Chondrocyte (in vitro differentiated cells): ENCODE measurements around the gene TRABD2B. TPM values are rescaled to one million over a fixed set of nuclear protein-coding genes. Genes with fewer than 3 reads are reported as not detected.

Experiments
- DNase-seq: peaks from one replicate; pipeline ENCODE4 v3.0.0; 2021; ENCODE audit warnings: mixed read lengths, low spot score
- H3K27ac Mint-ChIP-seq: one replicate; pipeline ENCODE4 v1.8.0; 2021; ENCODE audit warnings: mild to moderate bottlenecking, moderate library complexity, mixed read lengths; ENCODE audit not compliant: unreplicated experiment
- H3K27me3 Mint-ChIP-seq: 2 replicates; pipeline ENCODE4 v1.8.0; 2021; ENCODE audit warnings: low read depth, mixed read lengths
- H3K36me3 Mint-ChIP-seq: 2 replicates; pipeline ENCODE4 v1.8.0; 2021; ENCODE audit warnings: low read depth, mixed read lengths
- H3K4me1 Mint-ChIP-seq: 2 replicates; pipeline ENCODE4 v1.8.0; 2021; ENCODE audit warnings: low read depth, mild to moderate bottlenecking, mixed read lengths
- H3K4me3 Mint-ChIP-seq: one replicate; pipeline ENCODE4 v1.8.0; 2021; ENCODE audit warnings: mild to moderate bottlenecking, moderate library complexity, mixed read lengths; ENCODE audit not compliant: unreplicated experiment
- H3K9me3 Mint-ChIP-seq: 2 replicates; pipeline ENCODE4 v1.8.0; 2021; ENCODE audit warnings: low read depth, mixed read lengths
- total RNA-seq: library from RNA; stranded (reverse); gene quantifications from 3 replicates; pipeline ENCODE4 v1.2.1, GENCODE V29; 2021
- TF ChIP-seq, protein P1 (sequence below): fragments of 200-600 bp; sonication (generic); IDR thresholded peaks from 2 replicates; pipeline ENCODE4 v1.5.0; 2021; ENCODE audit warnings: antibody characterized with exemption, mild to moderate bottlenecking, moderate library complexity

Gene TRABD2B
- total RNA-seq, 1 donor from 2014 or later, result 0.90 TPM

DNA sequence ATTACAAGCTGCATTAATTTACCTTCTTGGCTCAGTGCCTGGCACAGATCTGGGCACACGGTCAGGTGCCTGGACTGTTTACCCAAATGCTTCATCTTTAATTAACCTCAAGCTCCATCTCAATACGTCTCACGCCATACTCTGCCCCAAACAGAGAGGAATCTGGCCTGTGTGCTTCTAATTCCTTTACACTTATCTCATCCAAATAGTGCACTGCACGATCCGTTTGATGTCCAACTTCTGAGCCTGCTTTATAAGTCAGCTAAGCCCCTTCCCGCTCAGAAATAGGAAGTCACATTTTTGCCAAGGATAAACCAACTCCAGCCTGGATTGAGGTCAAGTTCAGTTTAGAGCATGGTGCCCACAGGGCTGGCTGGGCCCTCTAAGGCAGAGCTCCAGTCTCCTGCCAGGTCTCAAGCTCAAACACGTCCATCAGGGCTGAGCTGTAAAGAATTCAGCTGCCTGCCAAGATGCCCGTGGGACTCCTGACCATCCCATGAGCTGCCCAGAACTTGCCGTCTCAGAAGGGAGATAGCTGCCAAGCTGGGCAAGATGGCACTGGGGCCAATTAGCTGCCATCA, 233.5 kb downstream of the TRABD2B start:
- no peaks in the 10 kb centered on the region for H3K36me3 Mint-ChIP-seq
- H3K4me1 Mint-ChIP-seq, result peaks cover 14% of the 10 kb centered on the region
- peaks cover 10% of the 10 kb centered on the region for H3K27me3 Mint-ChIP-seq
- DNase-seq, result peak; percentile 59
- H3K4me3 Mint-ChIP-seq, result no peak overlapping the region
- TF ChIP-seq, protein P1, sequence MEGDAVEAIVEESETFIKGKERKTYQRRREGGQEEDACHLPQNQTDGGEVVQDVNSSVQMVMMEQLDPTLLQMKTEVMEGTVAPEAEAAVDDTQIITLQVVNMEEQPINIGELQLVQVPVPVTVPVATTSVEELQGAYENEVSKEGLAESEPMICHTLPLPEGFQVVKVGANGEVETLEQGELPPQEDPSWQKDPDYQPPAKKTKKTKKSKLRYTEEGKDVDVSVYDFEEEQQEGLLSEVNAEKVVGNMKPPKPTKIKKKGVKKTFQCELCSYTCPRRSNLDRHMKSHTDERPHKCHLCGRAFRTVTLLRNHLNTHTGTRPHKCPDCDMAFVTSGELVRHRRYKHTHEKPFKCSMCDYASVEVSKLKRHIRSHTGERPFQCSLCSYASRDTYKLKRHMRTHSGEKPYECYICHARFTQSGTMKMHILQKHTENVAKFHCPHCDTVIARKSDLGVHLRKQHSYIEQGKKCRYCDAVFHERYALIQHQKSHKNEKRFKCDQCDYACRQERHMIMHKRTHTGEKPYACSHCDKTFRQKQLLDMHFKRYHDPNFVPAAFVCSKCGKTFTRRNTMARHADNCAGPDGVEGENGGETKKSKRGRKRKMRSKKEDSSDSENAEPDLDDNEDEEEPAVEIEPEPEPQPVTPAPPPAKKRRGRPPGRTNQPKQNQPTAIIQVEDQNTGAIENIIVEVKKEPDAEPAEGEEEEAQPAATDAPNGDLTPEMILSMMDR, result no peak
- no peak overlapping the region for H3K27ac Mint-ChIP-seq
- H3K9me3 Mint-ChIP-seq, result no peaks in the 10 kb centered on the region

DNA sequence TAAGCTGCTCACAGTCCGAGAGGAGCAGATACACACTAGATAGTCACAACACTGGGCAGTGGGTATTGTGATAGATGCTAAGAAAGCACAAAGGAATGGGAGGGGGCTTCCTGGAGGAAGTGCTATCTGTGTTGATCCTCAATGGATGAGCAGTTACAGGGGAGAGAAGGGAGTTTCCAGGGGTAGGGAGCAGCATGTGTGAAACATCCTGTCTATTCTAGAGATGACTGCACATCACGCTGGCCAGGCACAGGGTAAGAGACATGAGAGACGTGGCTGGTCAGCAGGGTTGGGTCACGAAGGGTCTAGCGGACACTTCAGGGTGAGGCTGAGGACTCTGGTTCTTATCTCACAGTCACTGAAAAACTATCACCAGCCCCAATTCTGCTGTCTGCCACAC, 235.2 kb downstream of the TRABD2B start:
- TF ChIP-seq, protein P1, result no peak
- peak; percentile 52 for DNase-seq
- H3K36me3 Mint-ChIP-seq, result no peaks in the 10 kb centered on the region
- H3K27me3 Mint-ChIP-seq, result peaks cover 9% of the 10 kb centered on the region
- H3K9me3 Mint-ChIP-seq, result no peaks in the 10 kb centered on the region
- H3K27ac Mint-ChIP-seq, result no peak overlapping the region
- no peak overlapping the region for H3K4me3 Mint-ChIP-seq
- H3K4me1 Mint-ChIP-seq, result peaks cover 17% of the 10 kb centered on the region

DNA sequence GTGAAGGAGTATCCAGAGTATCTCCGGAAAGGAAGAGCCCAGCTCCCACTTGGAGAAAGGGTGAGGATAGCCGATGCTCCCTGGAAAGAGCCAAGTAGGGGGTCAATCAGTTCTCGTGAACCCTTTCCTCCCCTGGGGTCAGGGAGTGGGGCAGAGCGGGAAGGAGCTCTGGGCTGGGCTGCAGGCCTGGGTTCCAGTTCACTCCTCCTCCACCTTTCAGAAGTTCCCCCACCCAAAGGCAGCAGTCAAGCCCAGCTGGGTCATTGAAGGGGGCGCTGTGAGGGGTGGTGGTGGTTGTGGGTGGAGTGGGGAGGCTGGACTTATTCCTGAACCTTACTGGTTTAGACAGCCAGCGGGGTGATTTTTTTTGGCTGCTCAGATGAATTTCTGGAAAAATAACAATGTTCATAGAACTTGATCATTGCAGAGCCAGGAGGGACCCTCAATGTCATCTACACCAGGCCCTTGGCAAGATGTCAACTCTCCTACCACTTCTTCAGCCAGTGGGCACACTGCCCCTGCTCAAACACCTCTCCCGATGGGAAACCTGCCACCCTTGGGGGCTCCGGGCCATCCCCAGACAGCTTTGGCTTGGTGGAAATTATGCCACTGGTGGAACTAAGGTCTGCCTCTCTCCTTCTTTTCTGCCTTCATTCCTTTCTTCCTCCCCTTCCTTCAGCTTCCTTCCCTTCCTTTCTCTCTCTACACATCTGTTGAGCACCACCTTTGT, 235.8 kb downstream of the TRABD2B start:
- H3K36me3 Mint-ChIP-seq, result no peaks in the 10 kb centered on the region
- peaks cover 14% of the 10 kb centered on the region for H3K27me3 Mint-ChIP-seq
- H3K4me1 Mint-ChIP-seq, result peaks cover 17% of the 10 kb centered on the region
- H3K9me3 Mint-ChIP-seq, result no peaks in the 10 kb centered on the region
- no peak overlapping the region for H3K4me3 Mint-ChIP-seq
- peak; percentile 69 for DNase-seq
- H3K27ac Mint-ChIP-seq, result no peak overlapping the region
- TF ChIP-seq, protein P1, result no peak

DNA sequence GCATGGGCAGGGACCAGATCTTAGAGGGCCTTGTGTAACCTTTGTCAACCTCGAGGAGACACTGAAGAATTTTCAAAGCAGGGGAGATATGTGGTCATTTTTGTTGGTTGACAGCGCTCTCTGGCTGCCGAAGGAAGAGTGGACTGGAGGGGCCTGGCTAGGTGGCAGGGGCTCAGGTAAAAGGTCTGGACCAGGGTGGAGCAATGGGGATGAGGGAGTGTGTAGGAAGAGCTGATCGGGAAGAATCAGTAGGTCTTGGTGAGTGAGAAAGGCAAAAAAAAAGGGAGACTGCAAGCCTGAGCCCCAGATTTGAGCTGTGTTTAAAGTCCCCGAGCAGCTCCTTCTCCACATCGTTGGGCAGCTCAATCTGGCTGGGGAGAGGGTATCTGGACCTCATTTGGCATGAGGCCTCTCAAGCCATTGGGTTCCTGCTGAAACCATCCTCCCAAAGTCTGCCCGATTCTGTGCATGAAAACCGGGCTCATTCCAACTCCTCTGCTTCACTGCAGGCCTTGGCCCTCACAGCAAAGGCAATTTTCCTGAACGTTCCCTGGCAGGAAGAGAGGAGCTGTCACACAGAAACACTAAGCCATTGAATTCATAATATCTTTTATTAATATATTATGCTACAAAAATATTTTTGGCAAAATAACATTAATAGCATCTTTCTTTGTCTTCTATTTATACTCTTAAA, 237.1 kb downstream of the TRABD2B start:
- Mint-ChIP-seq H3K27ac (no peak overlapping the region), H3K4me1 (peaks cover 17% of the 10 kb centered on the region), H3K36me3 (no peaks in the 10 kb centered on the region), H3K4me3 (no peak overlapping the region), H3K27me3 (peaks cover 14% of the 10 kb centered on the region), H3K9me3 (no peaks in the 10 kb centered on the region)
- peak; percentile 28 for DNase-seq
- TF ChIP-seq, protein P1, result no peak

DNA sequence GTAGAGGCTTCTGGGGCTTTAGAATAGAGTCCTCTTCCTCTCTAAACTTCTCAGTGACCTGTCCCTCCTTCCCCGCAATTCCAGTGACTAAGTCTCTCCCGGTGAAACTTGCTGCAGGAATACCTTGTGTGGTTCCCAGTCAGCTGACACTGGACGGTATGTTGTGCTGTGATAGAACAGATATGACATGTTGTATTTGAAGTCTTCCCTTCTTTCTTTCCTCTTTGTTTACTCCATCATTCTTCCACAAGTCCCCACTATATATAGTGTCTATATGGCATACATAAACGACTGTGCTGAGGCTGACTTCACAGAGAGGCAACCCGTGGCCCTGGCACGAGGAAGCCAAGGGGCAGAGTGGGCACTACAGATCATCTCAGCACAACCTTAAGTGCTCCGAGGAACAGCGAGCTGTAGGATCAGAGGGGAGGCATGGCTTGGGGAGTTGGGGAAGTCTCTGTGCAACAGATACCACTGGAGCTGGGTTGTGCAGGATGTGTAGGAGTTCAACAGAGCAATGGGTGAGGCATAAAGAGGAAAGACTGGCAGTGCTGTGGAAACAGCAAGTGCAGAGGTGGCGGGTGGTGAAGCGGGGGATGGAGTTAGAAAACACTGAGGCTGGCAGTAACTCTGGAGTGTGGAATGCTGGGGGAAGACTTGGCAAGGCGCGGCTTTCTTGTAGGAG, 237.8 kb downstream of the TRABD2B start:
- DNase-seq, result no peak
- peaks cover 17% of the 10 kb centered on the region for H3K4me1 Mint-ChIP-seq
- H3K9me3 Mint-ChIP-seq, result no peaks in the 10 kb centered on the region
- no peak overlapping the region for H3K27ac Mint-ChIP-seq
- no peaks in the 10 kb centered on the region for H3K36me3 Mint-ChIP-seq
- H3K4me3 Mint-ChIP-seq, result no peak overlapping the region
- TF ChIP-seq, protein P1, result no peak
- H3K27me3 Mint-ChIP-seq, result peaks cover 19% of the 10 kb centered on the region
